Cardiac muscle cell (in vitro differentiated cells and primary cell): ENCODE measurements around the gene NBEAL2. TPM values are rescaled to one million over a fixed set of nuclear protein-coding genes. Genes with fewer than 3 reads are reported as not detected.

ENCODE experiments used
- DNase-seq, 2 donors: peaks; one replicate each; pipeline versions ENCODE4 v3.0.0 to v3.0.0-alpha.2; 2010 to 2017; ENCODE audit warnings: low read depth in 1 of 2, low spot score in 1 of 2
- H3K27ac ChIP-seq: fragments of 200-600 bp; sonication (generic); 2 replicates; pipeline ENCODE4 v1.5.1; 2016
- H3K27me3 ChIP-seq: fragments of 200-600 bp; sonication (generic); 2 replicates; pipeline ENCODE4 v1.6.0; 2016; ENCODE audit warnings: control low read depth
- H3K36me3 ChIP-seq: fragments of 200-600 bp; sonication (generic); 2 replicates; pipeline ENCODE4 v1.5.1; 2016; ENCODE audit warnings: control low read depth
- H3K4me1 ChIP-seq: fragments of 200-600 bp; sonication (generic); 2 replicates; pipeline ENCODE4 v1.8.1; 2017; ENCODE audit warnings: low read depth, mild to moderate bottlenecking, mixed run types
- H3K4me3 ChIP-seq: fragments of 200-600 bp; sonication (generic); 2 replicates; pipeline ENCODE4 v1.5.1; 2016; ENCODE audit warnings: mild to moderate bottlenecking
- H3K9me3 ChIP-seq: fragments of 200-600 bp; sonication (generic); 2 replicates; pipeline ENCODE4 v1.5.1; 2017; ENCODE audit warnings: low read depth, mild to moderate bottlenecking, control low read depth
- CTCF ChIP-seq: IDR thresholded peaks from 2 replicates; pipeline ENCODE4 v1.5.1; 2012; ENCODE audit warnings: low read depth, mild to moderate bottlenecking, low read length
- polyA plus RNA-seq: library from polyadenylated mRNA; unstranded; fragments of >200 nt; fragmentation: Nextera tagmentation; extraction: Ambion mirVana; gene quantifications from 2 replicates; pipeline ENCODE4 v1.2.1, GENCODE V29; 2016
- total RNA-seq: library from RNA; depleted of rRNA; stranded (reverse); fragments of >200 nt; gene quantifications from 2 replicates; pipeline ENCODE4 v1.2.3, GENCODE V29; 2016

NBEAL2 gene
- total and polyA plus RNA-seq, 2 experiments from 2014 or later, result 8.3 to 10.6 TPM

GRCh38 chr3:47041114-47041513 is 61.6 kb downstream of the NBEAL2 start:
- Histone ChIP-seq H3K27me3 (no peaks in the 10 kb centered on the region), H3K4me3 (no peak overlapping the region), H3K9me3 (no peaks in the 10 kb centered on the region), H3K27ac (no peak overlapping the region), H3K36me3 (peaks cover 62% of the 10 kb centered on the region), H3K4me1 (no peaks in the 10 kb centered on the region)
- no peak for TF ChIP-seq CTCF
- DNase-seq, result no peak

- no peaks in the 10 kb centered on the region for H3K27me3 ChIP-seq
- H3K36me3 ChIP-seq, result peaks cover 56% of the 10 kb centered on the region
Measured at GRCh38 chr3:47042231-47042791, 62.8 kb downstream of the NBEAL2 start.

GRCh38 chr3:47047069-47047468 is 67.6 kb downstream of the NBEAL2 start:
- TF ChIP-seq CTCF, result no peak
- Histone ChIP-seq H3K4me3 (no peak overlapping the region), H3K36me3 (peaks cover 26% of the 10 kb centered on the region), H3K4me1 (peaks cover 7% of the 10 kb centered on the region), H3K9me3 (no peaks in the 10 kb centered on the region), H3K27me3 (no peaks in the 10 kb centered on the region), H3K27ac (peak overlapping the region; percentile 73)
- no peak for DNase-seq

More at GRCh38 chr3:47042231-47042791, 62.8 kb downstream of the NBEAL2 start:
- Histone ChIP-seq H3K9me3 (no peaks in the 10 kb centered on the region), H3K4me3 (no peak overlapping the region), H3K4me1 (peaks cover 7% of the 10 kb centered on the region), H3K27ac (no peak overlapping the region)
- DNase-seq, result no peak
- no peak for TF ChIP-seq CTCF

- no peak for TF ChIP-seq CTCF
- Histone ChIP-seq H3K27ac (peak overlapping the region; percentile 73), H3K9me3 (no peaks in the 10 kb centered on the region)
Measured at GRCh38 chr3:47047673-47048072, 68.2 kb downstream of the NBEAL2 start.

GRCh38 chr3:47054412-47054811 is 74.9 kb downstream of the NBEAL2 start:
- Histone ChIP-seq H3K27me3 (no peaks in the 10 kb centered on the region), H3K9me3 (no peaks in the 10 kb centered on the region), H3K36me3 (peaks cover 16% of the 10 kb centered on the region), H3K27ac (no peak overlapping the region), H3K4me1 (no peaks in the 10 kb centered on the region), H3K4me3 (no peak overlapping the region)
- DNase-seq, result no peak
- TF ChIP-seq CTCF, result no peak

More at GRCh38 chr3:47047673-47048072, 68.2 kb downstream of the NBEAL2 start:
- DNase-seq, result peak in 1 of 2 donors; percentile 14
- no peak overlapping the region for H3K4me3 ChIP-seq
- peaks cover 7% of the 10 kb centered on the region for H3K4me1 ChIP-seq
- peaks cover 23% of the 10 kb centered on the region for H3K36me3 ChIP-seq
- H3K27me3 ChIP-seq, result no peaks in the 10 kb centered on the region
